Measurements from ENCODE around the gene SCD5.

DNA sequence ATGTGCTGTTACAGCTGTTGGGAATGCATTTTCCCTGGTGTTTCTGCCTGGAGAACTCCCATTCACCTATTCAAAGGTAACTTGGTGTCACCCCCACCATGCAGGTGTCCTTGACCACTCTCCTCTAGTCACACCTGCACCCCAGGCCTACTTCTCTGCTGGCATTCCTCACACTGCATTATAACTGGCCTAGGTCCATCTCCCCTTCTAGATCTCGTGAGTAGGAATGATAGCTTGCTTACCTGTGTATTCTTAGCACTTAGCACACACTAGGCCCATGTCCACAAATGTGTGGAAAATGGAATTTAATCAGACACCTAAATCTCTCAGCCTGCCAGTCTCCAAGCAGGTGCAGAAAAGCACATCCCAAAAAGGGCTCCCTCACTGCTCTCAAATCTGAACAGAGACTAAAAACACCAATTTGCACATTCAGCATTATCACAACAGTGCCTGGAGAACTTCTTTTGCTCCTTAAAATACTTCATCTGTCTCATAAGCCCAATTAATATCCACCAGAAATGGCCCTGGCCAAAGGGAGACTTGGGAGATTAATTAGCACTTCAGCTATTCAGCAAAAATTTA is 18.3 kb downstream of the SCD5 start:
- TF ChIP-seq TAF1 (IDR thresholded peaks at IDR 0.05; ENCODE audit: low read depth) (no peak), EP300 (conservative IDR thresholded peaks at IDR 0.05; ENCODE audit: poor library complexity, severe bottlenecking) (no peak)
- TF ChIP-seq, protein P1, sequence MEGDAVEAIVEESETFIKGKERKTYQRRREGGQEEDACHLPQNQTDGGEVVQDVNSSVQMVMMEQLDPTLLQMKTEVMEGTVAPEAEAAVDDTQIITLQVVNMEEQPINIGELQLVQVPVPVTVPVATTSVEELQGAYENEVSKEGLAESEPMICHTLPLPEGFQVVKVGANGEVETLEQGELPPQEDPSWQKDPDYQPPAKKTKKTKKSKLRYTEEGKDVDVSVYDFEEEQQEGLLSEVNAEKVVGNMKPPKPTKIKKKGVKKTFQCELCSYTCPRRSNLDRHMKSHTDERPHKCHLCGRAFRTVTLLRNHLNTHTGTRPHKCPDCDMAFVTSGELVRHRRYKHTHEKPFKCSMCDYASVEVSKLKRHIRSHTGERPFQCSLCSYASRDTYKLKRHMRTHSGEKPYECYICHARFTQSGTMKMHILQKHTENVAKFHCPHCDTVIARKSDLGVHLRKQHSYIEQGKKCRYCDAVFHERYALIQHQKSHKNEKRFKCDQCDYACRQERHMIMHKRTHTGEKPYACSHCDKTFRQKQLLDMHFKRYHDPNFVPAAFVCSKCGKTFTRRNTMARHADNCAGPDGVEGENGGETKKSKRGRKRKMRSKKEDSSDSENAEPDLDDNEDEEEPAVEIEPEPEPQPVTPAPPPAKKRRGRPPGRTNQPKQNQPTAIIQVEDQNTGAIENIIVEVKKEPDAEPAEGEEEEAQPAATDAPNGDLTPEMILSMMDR (IDR thresholded peaks at IDR 0.05; ENCODE audit: poor library complexity, severe bottlenecking): no peak

All from neural cell (in vitro differentiated cells).